SK-N-SH (cell line): Measurements from ENCODE around the gene CNTN2. TPM values are rescaled to one million over a fixed set of nuclear protein-coding genes. Genes with fewer than 3 reads are reported as not detected.

Experiments used
- CTCF ChIA-PET: fragments of 300-600, 350-600 bp; formaldehyde crosslinking; extraction: SDS; loops from one replicate; lab custom pipeline; 2021; lab: Yijun Ruan, JAX
- POLR2A ChIA-PET: fragments of 350-600 bp; sonication (Branson Sonifier 250); formaldehyde crosslinking; extraction: SDS; loops from one replicate; lab custom pipeline; 2020; ENCODE audit warnings: antibody characterized with exemption, inconsistent platforms; lab: Yijun Ruan, JAX
- DNase-seq: peaks from one replicate; pipeline ENCODE4 v3.0.0; 2012
- H2AFZ ChIP-seq: fragments of 200-600 bp; sonication (generic); 2 replicates; pipeline ENCODE4 v1.8.1; 2016; ENCODE audit warnings: antibody characterized with exemption, mild to moderate bottlenecking, low read depth
- H3F3A ChIP-seq: fragments of 200-600 bp; sonication (generic); replicated peaks from 2 replicates; pipeline ENCODE3; 2016; ENCODE audit warnings: antibody characterized with exemption, mild to moderate bottlenecking; ENCODE audit not compliant: insufficient read depth
- H3K27ac ChIP-seq, 2 experiments: fragments of 200-500 bp in 1 of 2; fragments of 200-600 bp in 1 of 2; sonication (Bioruptor generic) in 1 of 2; sonication (generic), shearing (Covaris generic) in 1 of 2; 2 replicates each; pipeline versions ENCODE4 v1.5.1 to v1.6.1; 2014 to 2016; ENCODE audit warnings: low read depth in 2 of 2, inconsistent platforms in 1 of 2, low read length in 1 of 2, mild to moderate bottlenecking in 1 of 2, mixed read lengths in 1 of 2
- H3K27me3 ChIP-seq: fragments of 200-600 bp; sonication (generic), shearing (Covaris generic); 2 replicates; pipeline ENCODE4 v1.6.1; 2016; ENCODE audit warnings: mixed run types; ENCODE audit not compliant: insufficient read depth
- H3K36me3 ChIP-seq, 2 experiments: fragments of 200-500 bp in 1 of 2; fragments of 200-600 bp in 1 of 2; sonication (Bioruptor generic) in 1 of 2; sonication (generic) in 1 of 2; replicated peaks in 1 of 2; 2 replicates each; pipeline versions ENCODE3 to v1.5.1; 2014 to 2016; ENCODE audit warnings: low read length in 1 of 2, mild to moderate bottlenecking in 1 of 2; ENCODE audit not compliant: insufficient read depth in 2 of 2, control insufficient read depth in 1 of 2
- H3K4me1 ChIP-seq, 2 experiments: fragments of 200-500 bp in 1 of 2; fragments of 200-600 bp in 1 of 2; sonication (Bioruptor generic) in 1 of 2; sonication (generic), shearing (Covaris generic) in 1 of 2; 2 replicates each; pipeline versions ENCODE4 v1.5.1 to v1.6.1; 2014 to 2016; ENCODE audit warnings: low read depth in 1 of 2, low read length in 1 of 2, mixed run types in 1 of 2; ENCODE audit not compliant: insufficient read depth in 2 of 2, control insufficient read depth in 1 of 2
- H3K4me2 ChIP-seq: fragments of 200-600 bp; sonication (generic), shearing (Covaris generic); 2 replicates; pipeline ENCODE4 v1.6.1; 2017; ENCODE audit warnings: mixed run types
- H3K4me3 ChIP-seq, 2 experiments: fragments of 200-500 bp in 1 of 2; fragments of 200-600 bp in 1 of 2; sonication (Bioruptor generic) in 1 of 2; sonication (generic), shearing (Covaris generic) in 1 of 2; 2 replicates each; pipeline versions ENCODE4 v1.5.1 to v1.8.1; 2014 to 2016; ENCODE audit warnings: low read depth in 2 of 2, inconsistent platforms in 1 of 2, low read length in 1 of 2, mild to moderate bottlenecking in 1 of 2, mixed read lengths in 1 of 2, moderate library complexity in 1 of 2
- H3K79me2 ChIP-seq: fragments of 200-600 bp; sonication (generic); 2 replicates; pipeline ENCODE4 v1.8.1; 2017; ENCODE audit warnings: mild to moderate bottlenecking; ENCODE audit not compliant: insufficient read depth
- H3K9ac ChIP-seq: fragments of 200-600 bp; sonication (generic); 2 replicates; pipeline ENCODE4 v1.6.1; 2017; ENCODE audit warnings: mixed run types
- H3K9me2 ChIP-seq: fragments of 200-600 bp; sonication (generic); 2 replicates; pipeline ENCODE4 v1.6.1; 2017; ENCODE audit warnings: mixed run types
- H3K9me3 ChIP-seq: fragments of 200-600 bp; sonication (generic); 2 replicates; pipeline ENCODE4 v1.6.1; 2017; ENCODE audit warnings: mixed run types, mild to moderate bottlenecking, moderate library complexity
- H4K20me1 ChIP-seq: fragments of 200-600 bp; sonication (generic); 2 replicates; pipeline ENCODE4 v1.6.1; 2017; ENCODE audit warnings: mild to moderate bottlenecking, mixed run types; ENCODE audit not compliant: insufficient read depth
- CHD2 ChIP-seq: fragments of 150-350 bp; IDR thresholded peaks from 2 replicates; pipeline ENCODE4 v1.6.1; 2018; ENCODE audit warnings: low read length; ENCODE audit not compliant: partially characterized antibody
- ELF1 ChIP-seq: IDR thresholded peaks from 2 replicates; pipeline ENCODE4 v1.4.0; 2012
- FOXJ3 ChIP-seq: sonication (generic); formaldehyde crosslinking; IDR thresholded peaks from 2 replicates; pipeline ENCODE4 v1.5.1; 2020; ENCODE audit warnings: mild to moderate bottlenecking, missing genetic modification reagents
- FOXM1 ChIP-seq: IDR thresholded peaks from 2 replicates; pipeline ENCODE4 v1.4.0; 2012; ENCODE audit warnings: low read depth, mild to moderate bottlenecking
- GABPA ChIP-seq: IDR thresholded peaks from 2 replicates; pipeline ENCODE4 v1.4.0; 2012; ENCODE audit warnings: low read depth, mild to moderate bottlenecking
- JUND ChIP-seq: IDR thresholded peaks from 2 replicates; pipeline ENCODE4 v1.4.0; 2012
- MEF2A ChIP-seq: IDR thresholded peaks from 2 replicates; pipeline ENCODE4 v1.4.0; 2012; ENCODE audit warnings: low read depth, borderline replicate concordance
- MXI1 ChIP-seq: IDR thresholded peaks from 2 replicates; pipeline ENCODE4 v1.6.1; 2012; ENCODE audit warnings: mild to moderate bottlenecking, low read depth, low read length, improper control_type of control experiment
- POLR2AphosphoS5 ChIP-seq: IDR thresholded peaks from 2 replicates; pipeline ENCODE4 v1.6.1; 2012; ENCODE audit warnings: low read depth, low read length
- RAD21 ChIP-seq: IDR thresholded peaks from 2 replicates; pipeline ENCODE4 v1.6.1; 2012; ENCODE audit warnings: mild to moderate bottlenecking, low read length
- RCOR1 ChIP-seq: fragments of 150-350 bp; IDR thresholded peaks from 2 replicates; pipeline ENCODE4 v1.6.1; 2017; ENCODE audit warnings: antibody characterized with exemption, low read length
- SIN3A ChIP-seq: IDR thresholded peaks from 2 replicates; pipeline ENCODE4 v1.6.1; 2012; ENCODE audit warnings: low read depth, mild to moderate bottlenecking, low read length, moderate library complexity, borderline replicate concordance
- TAF1 ChIP-seq: IDR thresholded peaks from 2 replicates; pipeline ENCODE4 v1.6.1; 2012; ENCODE audit warnings: low read depth, mild to moderate bottlenecking, low read length, moderate library complexity, borderline replicate concordance
- TCF12 ChIP-seq: IDR thresholded peaks from 2 replicates; pipeline ENCODE4 v1.4.0; 2012
- TEAD4 ChIP-seq: IDR thresholded peaks from 2 replicates; pipeline ENCODE4 v1.4.0; 2012; ENCODE audit warnings: mild to moderate bottlenecking, borderline replicate concordance; ENCODE audit not compliant: insufficient read depth
- YY1 ChIP-seq: IDR thresholded peaks from 2 replicates; pipeline ENCODE4 v1.4.0; 2012; ENCODE audit warnings: low read depth, mild to moderate bottlenecking
- WGBS: methylation state at CpG from one replicate; pipeline ENCODE4 v1.1.6; 2017; ENCODE audit warnings: low lambda C conversion rate; 5-methylcytosine and 5-hydroxymethylcytosine counted together
- polyA plus RNA-seq, 3 experiments: library from polyadenylated mRNA; depleted of rRNA; stranded (reverse); fragments of >200 nt; gene quantifications; 2 replicates each; pipeline ENCODE4 v1.2.3, GENCODE V29; 2012
- TF ChIP-seq, protein P1 (sequence below): fragments of 150-350 bp; IDR thresholded peaks from 2 replicates; pipeline ENCODE4 v1.6.1; 2016; ENCODE audit warnings: mild to moderate bottlenecking, low read depth, low read length
- TF ChIP-seq, protein P2 (sequence below): fragments of 200-600 bp; sonication (generic); IDR thresholded peaks from 2 replicates; pipeline ENCODE4 v1.6.1; 2017; ENCODE audit warnings: antibody characterized with exemption, mild to moderate bottlenecking, moderate library complexity
- TF ChIP-seq, protein P3 (sequence below): IDR thresholded peaks from 2 replicates; pipeline ENCODE4 v1.4.0; 2012; ENCODE audit warnings: low read depth
- TF ChIP-seq, protein P4 (sequence below): IDR thresholded peaks from 2 replicates; pipeline ENCODE4; 2012

The CNTN2 gene
- polyA plus RNA-seq, 1 of the 3 experiments (the other 2 are of a cell fraction) = 0.02 TPM

DNA sequence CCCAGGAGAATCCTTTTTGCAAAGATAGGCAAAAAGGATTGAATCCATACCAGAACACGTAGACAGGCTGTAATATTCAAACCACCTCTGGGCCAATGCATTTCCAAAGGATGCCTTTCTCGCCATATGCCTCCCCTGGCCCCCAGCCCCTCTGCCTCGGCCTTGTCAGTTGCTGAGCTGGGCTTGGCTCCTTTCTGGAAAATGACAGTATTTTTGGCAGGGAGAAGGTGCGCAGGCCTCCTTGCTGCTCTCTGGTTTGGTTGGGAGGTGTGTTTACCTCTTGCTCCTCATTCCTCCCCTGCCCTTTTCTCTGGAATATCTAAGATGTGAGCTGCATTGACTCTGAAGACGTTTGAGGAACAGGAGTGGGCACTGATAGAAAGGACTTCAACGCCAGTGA is 26.0 kb upstream of the CNTN2 start:
- Histone ChIP-seq H3K9ac (no peak overlapping the region), H4K20me1 (no peaks in the 10 kb centered on the region), H3K4me3 (no peak overlapping the region), H3K4me2 (no peak overlapping the region), H2AFZ (no peak overlapping the region), H3K9me2 (no peaks in the 10 kb centered on the region), H3K79me2 (no peaks in the 10 kb centered on the region), H3K27ac (no peak overlapping the region), H3K9me3 (no peaks in the 10 kb centered on the region), H3F3A (no peaks in the 10 kb centered on the region), H3K27me3 (no peaks in the 10 kb centered on the region), H3K4me1 (peaks cover 0 to 17% of the 10 kb centered on the region in 2 experiments; a peak in 3 of 4 replicates), H3K36me3 (no peaks in the 10 kb centered on the region)
- no peak for TF ChIP-seq MXI1
- no peak for TF ChIP-seq GABPA
- no peak for TF ChIP-seq TCF12
- TF ChIP-seq, protein P1, sequence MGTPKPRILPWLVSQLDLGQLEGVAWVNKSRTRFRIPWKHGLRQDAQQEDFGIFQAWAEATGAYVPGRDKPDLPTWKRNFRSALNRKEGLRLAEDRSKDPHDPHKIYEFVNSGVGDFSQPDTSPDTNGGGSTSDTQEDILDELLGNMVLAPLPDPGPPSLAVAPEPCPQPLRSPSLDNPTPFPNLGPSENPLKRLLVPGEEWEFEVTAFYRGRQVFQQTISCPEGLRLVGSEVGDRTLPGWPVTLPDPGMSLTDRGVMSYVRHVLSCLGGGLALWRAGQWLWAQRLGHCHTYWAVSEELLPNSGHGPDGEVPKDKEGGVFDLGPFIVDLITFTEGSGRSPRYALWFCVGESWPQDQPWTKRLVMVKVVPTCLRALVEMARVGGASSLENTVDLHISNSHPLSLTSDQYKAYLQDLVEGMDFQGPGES = no peak
- TF ChIP-seq MEF2A = no peak
- TF ChIP-seq FOXM1 = no peak
- TF ChIP-seq RAD21 = no peak
- TF ChIP-seq POLR2AphosphoS5 = no peak
- no peak for TF ChIP-seq FOXJ3 (CRISPR knock-in tag)
- no peak for TF ChIP-seq SIN3A
- no peak for TF ChIP-seq TEAD4
- TF ChIP-seq, protein P2, sequence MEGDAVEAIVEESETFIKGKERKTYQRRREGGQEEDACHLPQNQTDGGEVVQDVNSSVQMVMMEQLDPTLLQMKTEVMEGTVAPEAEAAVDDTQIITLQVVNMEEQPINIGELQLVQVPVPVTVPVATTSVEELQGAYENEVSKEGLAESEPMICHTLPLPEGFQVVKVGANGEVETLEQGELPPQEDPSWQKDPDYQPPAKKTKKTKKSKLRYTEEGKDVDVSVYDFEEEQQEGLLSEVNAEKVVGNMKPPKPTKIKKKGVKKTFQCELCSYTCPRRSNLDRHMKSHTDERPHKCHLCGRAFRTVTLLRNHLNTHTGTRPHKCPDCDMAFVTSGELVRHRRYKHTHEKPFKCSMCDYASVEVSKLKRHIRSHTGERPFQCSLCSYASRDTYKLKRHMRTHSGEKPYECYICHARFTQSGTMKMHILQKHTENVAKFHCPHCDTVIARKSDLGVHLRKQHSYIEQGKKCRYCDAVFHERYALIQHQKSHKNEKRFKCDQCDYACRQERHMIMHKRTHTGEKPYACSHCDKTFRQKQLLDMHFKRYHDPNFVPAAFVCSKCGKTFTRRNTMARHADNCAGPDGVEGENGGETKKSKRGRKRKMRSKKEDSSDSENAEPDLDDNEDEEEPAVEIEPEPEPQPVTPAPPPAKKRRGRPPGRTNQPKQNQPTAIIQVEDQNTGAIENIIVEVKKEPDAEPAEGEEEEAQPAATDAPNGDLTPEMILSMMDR = no peak
- TF ChIP-seq JUND = no peak
- no peak for TF ChIP-seq ELF1
- no peak for TF ChIP-seq YY1
- TF ChIP-seq CHD2 = no peak
- TF ChIP-seq RCOR1 = no peak
- TF ChIP-seq, protein P3, sequence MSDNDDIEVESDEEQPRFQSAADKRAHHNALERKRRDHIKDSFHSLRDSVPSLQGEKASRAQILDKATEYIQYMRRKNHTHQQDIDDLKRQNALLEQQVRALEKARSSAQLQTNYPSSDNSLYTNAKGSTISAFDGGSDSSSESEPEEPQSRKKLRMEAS = no peak
- no peak for TF ChIP-seq TAF1
- TF ChIP-seq, protein P4, sequence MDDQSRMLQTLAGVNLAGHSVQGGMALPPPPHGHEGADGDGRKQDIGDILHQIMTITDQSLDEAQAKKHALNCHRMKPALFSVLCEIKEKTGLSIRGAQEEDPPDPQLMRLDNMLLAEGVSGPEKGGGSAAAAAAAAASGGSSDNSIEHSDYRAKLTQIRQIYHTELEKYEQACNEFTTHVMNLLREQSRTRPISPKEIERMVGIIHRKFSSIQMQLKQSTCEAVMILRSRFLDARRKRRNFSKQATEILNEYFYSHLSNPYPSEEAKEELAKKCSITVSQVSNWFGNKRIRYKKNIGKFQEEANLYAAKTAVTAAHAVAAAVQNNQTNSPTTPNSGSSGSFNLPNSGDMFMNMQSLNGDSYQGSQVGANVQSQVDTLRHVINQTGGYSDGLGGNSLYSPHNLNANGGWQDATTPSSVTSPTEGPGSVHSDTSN = no peak
- ChIA-PET POLR2A (no interaction called here), CTCF (interaction anchor here (6.1 kb wide), 1 partner anchor 45 kb away, joined by 49 read pairs; no protein-coding TSS in a partner anchor)
- WGBS = 58% methylated on average over 6 of the region's 6 CpGs
- DNase-seq = no peak
